ENCODE results near the gene ANGPTL7. TPM values are rescaled to one million over a fixed set of nuclear protein-coding genes. Genes with fewer than 3 reads are reported as not detected.

ANGPTL7 gene
- total RNA-seq, 1 donor from 2014 or later: 1.1 TPM

DNA sequence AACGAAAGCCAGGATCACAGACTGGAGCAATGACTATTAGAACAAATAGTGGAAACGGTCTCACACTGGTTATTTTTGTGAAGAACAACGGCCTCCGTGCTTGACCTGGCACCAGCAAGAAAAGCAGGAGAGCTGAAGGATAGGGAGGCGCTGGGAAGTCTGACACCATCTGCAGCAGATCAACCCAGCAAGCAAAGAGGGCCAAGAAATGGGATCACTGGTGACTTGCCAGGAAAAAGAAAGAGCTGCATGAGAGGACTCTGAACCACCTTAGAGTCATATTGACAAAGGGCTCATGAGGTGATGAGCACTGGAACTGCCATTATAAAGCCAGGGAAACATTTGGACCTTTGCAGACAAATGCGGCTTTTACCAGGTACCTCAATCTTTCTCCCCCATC is 48.2 kb downstream of the ANGPTL7 start:
- peaks cover 19% of the 10 kb centered on the region for H3K4me1 ChIP-seq
- no peaks in the 10 kb centered on the region for H3K9me3 ChIP-seq (replicated peaks)
- no peak for TF ChIP-seq CTCF (IDR thresholded peaks at IDR 0.05; ENCODE audit: borderline replicate concordance)
- H3K27ac ChIP-seq (replicated peaks): peak overlapping the region; percentile 60
- intact Hi-C loops (cut with micrococcal nuclease): no loop called here
- peaks cover 98% of the 10 kb centered on the region for H3K36me3 ChIP-seq
- no peak overlapping the region for H3K4me3 ChIP-seq
- DNase-seq: no peak
- H3K27me3 ChIP-seq (ENCODE audit: low read depth): no peaks in the 10 kb centered on the region

DNA sequence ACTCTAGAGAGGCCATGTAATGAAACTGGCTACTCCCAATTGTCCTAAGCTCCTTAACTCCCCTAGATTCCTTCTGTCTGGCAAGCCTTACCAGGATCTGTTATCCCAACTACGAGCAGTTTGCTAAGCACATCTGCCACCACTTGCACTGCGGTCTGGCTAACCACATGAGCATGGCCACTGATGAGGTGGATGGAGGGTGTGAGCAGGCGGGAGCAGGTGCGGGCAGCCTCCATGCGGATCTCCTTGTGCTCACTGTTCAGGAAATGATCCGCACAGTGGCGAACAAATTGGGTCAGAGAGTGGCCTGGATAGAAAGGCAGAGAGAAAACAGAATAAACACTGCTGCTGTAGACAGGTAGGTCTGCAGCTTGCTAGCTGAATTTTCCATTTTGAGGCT is 49.2 kb downstream of the ANGPTL7 start:
- H3K27ac ChIP-seq (replicated peaks): no peak overlapping the region
- intact Hi-C loops (cut with micrococcal nuclease): no loop called here
- DNase-seq: no peak
- H3K4me3 ChIP-seq: no peak overlapping the region
- TF ChIP-seq CTCF (IDR thresholded peaks at IDR 0.05; ENCODE audit: borderline replicate concordance): no peak
- peaks cover 98% of the 10 kb centered on the region for H3K36me3 ChIP-seq
- peaks cover 19% of the 10 kb centered on the region for H3K4me1 ChIP-seq
- H3K9me3 ChIP-seq (replicated peaks): no peaks in the 10 kb centered on the region
- H3K27me3 ChIP-seq (ENCODE audit: low read depth): no peaks in the 10 kb centered on the region

DNA sequence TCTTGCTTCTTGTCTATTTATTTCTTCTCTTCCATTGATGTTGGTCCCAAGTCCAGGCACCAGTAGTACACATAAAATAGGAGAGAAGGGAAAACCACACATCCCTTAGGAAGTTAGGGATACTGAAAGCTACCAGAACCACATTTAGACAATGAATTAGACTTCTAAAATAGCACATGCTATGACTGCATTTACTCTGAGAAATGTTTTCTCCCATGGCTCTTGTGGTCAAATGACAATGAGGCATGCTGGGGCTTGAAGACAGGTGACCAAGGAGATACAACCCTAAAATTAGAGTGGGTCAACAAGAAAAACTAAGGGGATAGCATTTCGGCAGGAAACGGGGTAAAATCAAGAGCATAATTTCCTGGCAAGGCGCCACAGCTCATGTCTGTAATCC is 56.1 kb downstream of the ANGPTL7 start:
- H3K4me3 ChIP-seq: no peak overlapping the region
- H3K27me3 ChIP-seq (ENCODE audit: low read depth): no peaks in the 10 kb centered on the region
- TF ChIP-seq CTCF (IDR thresholded peaks at IDR 0.05; ENCODE audit: borderline replicate concordance): no peak
- DNase-seq: no peak
- no peaks in the 10 kb centered on the region for H3K9me3 ChIP-seq (replicated peaks)
- no peaks in the 10 kb centered on the region for H3K4me1 ChIP-seq
- intact Hi-C loops (cut with micrococcal nuclease): no loop called here
- peaks cover 84% of the 10 kb centered on the region for H3K36me3 ChIP-seq
- H3K27ac ChIP-seq (replicated peaks): no peak overlapping the region

Other genes with a start within 250 kb of the ANGPTL7 start
- gene TARDBP, start 176.7 kb upstream of the ANGPTL7 start, total RNA-seq: 95.5 TPM
- gene MASP2, start 142.1 kb upstream of the ANGPTL7 start, total RNA-seq: not detected
- 53.9 TPM for gene SRM, start 129.3 kb upstream of the ANGPTL7 start, total RNA-seq
- 17.1 TPM for gene EXOSC10, start 89.5 kb upstream of the ANGPTL7 start, total RNA-seq
- 34.9 TPM for gene MTOR, start 73.2 kb downstream of the ANGPTL7 start, total RNA-seq
- gene UBIAD1, start 83.8 kb downstream of the ANGPTL7 start, total RNA-seq: 9.6 TPM